HL-60 (cell line): Measurements from ENCODE around the gene SAPCD2.

Experiments used
- DNase-seq, 2 experiments: peaks; one replicate each; pipeline ENCODE4 v3.0.0-alpha.2; 2010 to 2020; ENCODE audit warnings: low read depth in 1 of 2, low spot score in 1 of 2
- H3K27ac ChIP-seq: fragments of 250-450 bp; sonication (Bioruptor Pico); replicated peaks from 2 replicates; pipeline ENCODE4 v1.5.1; 2020; ENCODE audit warnings: mild to moderate bottlenecking, moderate library complexity
- H3K27me3 ChIP-seq: fragments of 250-450 bp; sonication (Bioruptor Pico); 2 replicates; pipeline ENCODE4 v1.5.1; 2021; ENCODE audit warnings: mild to moderate bottlenecking, moderate library complexity; ENCODE audit not compliant: insufficient read depth, poor library complexity, severe bottlenecking
- H3K4me3 ChIP-seq: replicated peaks from 2 replicates; pipeline ENCODE4 v1.5.1; 2011; ENCODE audit warnings: mild to moderate bottlenecking, control low read depth, low read length; ENCODE audit not compliant: insufficient read depth
- GABPA ChIP-seq: IDR thresholded peaks from 2 replicates; pipeline ENCODE4 v1.6.1; 2012; ENCODE audit warnings: low read depth
- POLR2AphosphoS5 ChIP-seq: IDR thresholded peaks from 2 replicates; pipeline ENCODE4 v1.6.1; 2012; ENCODE audit warnings: low read depth
- REST ChIP-seq: IDR thresholded peaks from 2 replicates; pipeline ENCODE4 v1.6.1; 2012; ENCODE audit warnings: low read depth; ENCODE audit not compliant: insufficient replicate concordance
- SPI1 ChIP-seq: IDR thresholded peaks from 2 replicates; pipeline ENCODE4 v1.6.1; 2012; ENCODE audit warnings: low read depth, mild to moderate bottlenecking, borderline replicate concordance
- TF ChIP-seq, protein P1 (sequence below): IDR thresholded peaks from one replicate; pipeline ENCODE4 v1.5.1; 2011; ENCODE audit warnings: low read length, control low read depth, inconsistent platforms; ENCODE audit not compliant: insufficient read depth

SAPCD2 gene

DNA sequence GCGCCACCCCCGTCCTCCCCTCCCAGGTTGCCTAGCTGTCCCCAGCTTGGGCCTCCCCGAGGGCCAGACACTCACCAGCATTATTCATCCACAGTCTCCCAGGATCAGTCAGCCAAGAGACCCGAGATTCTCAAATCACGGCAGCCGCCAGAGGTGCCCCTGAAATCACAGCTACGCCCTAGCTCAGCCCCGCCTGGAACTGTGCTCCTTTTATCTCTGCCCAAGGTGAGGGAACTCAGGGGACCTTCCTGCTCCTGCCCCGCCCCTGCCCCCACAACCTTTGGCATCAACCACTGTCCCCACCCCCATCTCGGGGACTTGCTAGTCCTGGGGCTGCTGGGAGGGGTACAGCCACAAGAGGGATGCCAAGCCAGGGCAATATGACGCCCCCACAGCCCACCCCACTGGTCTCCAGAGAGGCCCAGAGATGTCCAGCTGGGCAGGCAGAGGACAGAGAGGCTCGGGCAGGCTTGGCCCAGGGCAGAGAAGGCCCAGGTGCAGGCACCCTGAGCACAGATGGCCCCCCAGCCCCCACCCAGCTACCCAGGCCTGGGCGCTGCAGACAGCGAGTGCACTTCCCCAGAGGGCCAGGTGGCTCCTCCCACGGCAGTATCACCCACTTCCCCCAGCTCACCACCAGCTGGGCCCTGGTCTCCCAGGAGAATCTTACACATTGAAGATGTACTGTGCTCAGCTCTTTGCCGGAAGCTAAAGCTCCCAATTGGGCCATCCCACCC, 38.3 kb downstream of the SAPCD2 start, which contains the start of gene FUT7:
FUT7 (minus strand) TSS at position 185 of the 737 bp plus-strand sequence; CDS start at position 88, 97 bp downstream.
- TF ChIP-seq GABPA (no peak), POLR2AphosphoS5 (peak; percentile 88), REST (no peak), SPI1 (peak; percentile 96)
- TF ChIP-seq, protein P1, sequence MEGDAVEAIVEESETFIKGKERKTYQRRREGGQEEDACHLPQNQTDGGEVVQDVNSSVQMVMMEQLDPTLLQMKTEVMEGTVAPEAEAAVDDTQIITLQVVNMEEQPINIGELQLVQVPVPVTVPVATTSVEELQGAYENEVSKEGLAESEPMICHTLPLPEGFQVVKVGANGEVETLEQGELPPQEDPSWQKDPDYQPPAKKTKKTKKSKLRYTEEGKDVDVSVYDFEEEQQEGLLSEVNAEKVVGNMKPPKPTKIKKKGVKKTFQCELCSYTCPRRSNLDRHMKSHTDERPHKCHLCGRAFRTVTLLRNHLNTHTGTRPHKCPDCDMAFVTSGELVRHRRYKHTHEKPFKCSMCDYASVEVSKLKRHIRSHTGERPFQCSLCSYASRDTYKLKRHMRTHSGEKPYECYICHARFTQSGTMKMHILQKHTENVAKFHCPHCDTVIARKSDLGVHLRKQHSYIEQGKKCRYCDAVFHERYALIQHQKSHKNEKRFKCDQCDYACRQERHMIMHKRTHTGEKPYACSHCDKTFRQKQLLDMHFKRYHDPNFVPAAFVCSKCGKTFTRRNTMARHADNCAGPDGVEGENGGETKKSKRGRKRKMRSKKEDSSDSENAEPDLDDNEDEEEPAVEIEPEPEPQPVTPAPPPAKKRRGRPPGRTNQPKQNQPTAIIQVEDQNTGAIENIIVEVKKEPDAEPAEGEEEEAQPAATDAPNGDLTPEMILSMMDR = no peak
- DNase-seq = peak; percentile 74 to 91
- no peaks in the 10 kb centered on the region for H3K27me3 ChIP-seq
- H3K27ac ChIP-seq = peak within 1 kb of the TSS; percentile 98
- H3K4me3 ChIP-seq = peak within 1 kb of the TSS; percentile 88

- Histone ChIP-seq H3K27ac (peak overlapping the region; percentile 98), H3K4me3 (peak overlapping the region; percentile 88), H3K27me3 (no peaks in the 10 kb centered on the region)
- DNase-seq = peak; percentile 96 to 99
- peak; percentile 37; the same call in 1 of the 2 replicates for TF ChIP-seq GABPA
- TF ChIP-seq SPI1 = peak; percentile 2; the same call in 1 of the 2 replicates
- TF ChIP-seq REST = peak; percentile 60
- peak; percentile 99 for TF ChIP-seq POLR2AphosphoS5
- TF ChIP-seq, protein P1 = no peak
Observed at GRCh38 chr9:137030538-137031527, 39.5 kb downstream of the SAPCD2 start.

DNA sequence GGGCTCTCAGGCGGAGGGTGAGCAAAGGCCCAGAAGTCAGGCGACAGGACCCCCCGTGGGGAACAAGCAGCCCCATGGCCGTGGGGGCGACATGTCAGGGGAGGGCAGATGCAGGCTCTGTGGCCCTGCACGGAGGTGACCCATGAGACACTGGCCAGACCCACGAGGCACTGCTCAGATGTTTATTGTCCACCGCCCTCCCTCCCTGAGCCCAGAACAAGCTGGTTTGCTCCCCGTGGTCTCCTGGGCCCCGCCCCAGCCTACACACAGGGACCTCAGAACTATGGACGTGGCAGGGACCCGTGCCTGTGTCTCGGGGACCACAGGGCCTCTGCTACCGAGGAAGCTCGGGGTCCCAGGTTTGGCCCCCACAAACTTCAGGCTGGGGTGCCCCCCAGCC, 40.4 kb downstream of the SAPCD2 start:
- TF ChIP-seq SPI1 (no peak), REST (no peak), POLR2AphosphoS5 (no peak), GABPA (no peak)
- TF ChIP-seq, protein P1 = no peak
- peak overlapping the region; percentile 98 for H3K27ac ChIP-seq
- no peaks in the 10 kb centered on the region for H3K27me3 ChIP-seq
- H3K4me3 ChIP-seq = peak overlapping the region; percentile 88
- DNase-seq = peak; percentile 66 to 68
